K562 (cell line): ENCODE results near the gene MIDN. TPM values are rescaled to one million over a fixed set of nuclear protein-coding genes. Genes with fewer than 3 reads are reported as not detected.
A peak's percentile ranks its signal among the peaks of the same experiment; 100 is the strongest.

Experiments
- BDP1 ChIP-seq: IDR thresholded peaks from 3 replicates; pipeline ENCODE4 v1.6.1; 2011; ENCODE audit not compliant: insufficient read length, insufficient read depth
- CC2D1A ChIP-seq: fragments of 450-650 bp; IDR thresholded peaks from 2 replicates; pipeline ENCODE4 v1.6.1; 2017; ENCODE audit warnings: mild to moderate bottlenecking
- CHD4 ChIP-seq: fragments of 200-600 bp; sonication (generic); IDR thresholded peaks from 3 replicates; pipeline ENCODE4 v1.6.1; 2012; ENCODE audit warnings: low read depth, mild to moderate bottlenecking, mixed read lengths, low read length, inconsistent platforms; ENCODE audit not compliant: insufficient read depth, insufficient replicate concordance, poor library complexity, severe bottlenecking
- CTCF ChIP-seq, 3 experiments: IDR thresholded peaks in 2 of 3; conservative IDR thresholded peaks in 1 of 3; 2 replicates each; pipeline ENCODE4 v1.5.1; 2011 to 2012; ENCODE audit warnings: low read length in 3 of 3, mild to moderate bottlenecking in 3 of 3, control low read depth in 2 of 3, improper control_type of control experiment in 1 of 3, inconsistent platforms in 1 of 3, low read depth in 1 of 3, mixed read lengths in 1 of 3, moderate library complexity in 1 of 3; ENCODE audit not compliant: insufficient read depth in 2 of 3
- CTCFL ChIP-seq: IDR thresholded peaks from 2 replicates; pipeline ENCODE4 v1.6.1; 2011; ENCODE audit warnings: borderline replicate concordance, low read depth, mild to moderate bottlenecking, moderate library complexity, low read length; ENCODE audit not compliant: insufficient read depth, poor library complexity, severe bottlenecking
- ESRRA ChIP-seq: fragments of 450-650 bp; IDR thresholded peaks from 2 replicates; pipeline ENCODE4 v1.6.1; 2014; ENCODE audit warnings: low read depth, mild to moderate bottlenecking, moderate library complexity, borderline replicate concordance
- HLTF ChIP-seq: fragments of 450-650 bp; IDR thresholded peaks from 2 replicates; pipeline ENCODE4 v1.6.1; 2016
- HMGN3 ChIP-seq: IDR thresholded peaks from 2 replicates; pipeline ENCODE4 v1.6.1; 2011; ENCODE audit warnings: borderline replicate concordance, low read depth, mild to moderate bottlenecking, mixed read lengths, low read length; ENCODE audit not compliant: insufficient read length; ENCODE audit errors: extremely low read depth
- HOMEZ ChIP-seq: fragments of 250-450 bp; sonication (Bioruptor Pico); IDR thresholded peaks from 2 replicates; pipeline ENCODE4 v1.4.0; 2020; ENCODE audit warnings: mild to moderate bottlenecking, moderate library complexity
- KAT2B ChIP-seq: IDR thresholded peaks from one replicate; pipeline ENCODE4 v1.6.1; 2012; ENCODE audit warnings: low read depth, mild to moderate bottlenecking, control low read depth, inconsistent platforms, low read length, moderate library complexity
- KAT8 ChIP-seq: fragments of 450-650 bp; IDR thresholded peaks from 2 replicates; pipeline ENCODE4 v1.6.1; 2016; ENCODE audit warnings: low read depth, mild to moderate bottlenecking
- KDM4B ChIP-seq, 2 experiments: fragments of 450-650 bp in 1 of 2; sonication (generic) in 1 of 2; IDR thresholded peaks; 2 replicates each; pipeline ENCODE4 v1.6.1; 2016 to 2017; ENCODE audit warnings: borderline replicate concordance in 2 of 2, antibody characterized with exemption in 1 of 2, low read depth in 1 of 2, mild to moderate bottlenecking in 1 of 2
- KLF16 ChIP-seq: IDR thresholded peaks from 2 replicates; pipeline ENCODE4 v1.6.1; 2016; ENCODE audit warnings: antibody characterized with exemption
- MAX ChIP-seq: sonication (generic); formaldehyde crosslinking; IDR thresholded peaks from 2 replicates; pipeline ENCODE4 v1.9.0; 2022; ENCODE audit warnings: mild to moderate bottlenecking, missing genetic modification reagents
- MYNN ChIP-seq, 2 experiments: sonication (generic); formaldehyde crosslinking in 1 of 2; IDR thresholded peaks; 2 replicates each; pipeline versions ENCODE4 v1.5.0 to v1.6.1; 2016 to 2020; ENCODE audit warnings: antibody characterized with exemption in 1 of 2, missing genetic modification reagents in 1 of 2
- NKRF ChIP-seq: fragments of 450-650 bp; IDR thresholded peaks from 2 replicates; pipeline ENCODE4 v1.6.1; 2016; ENCODE audit warnings: borderline replicate concordance
- ZNF165 ChIP-seq: fragments of 250-450 bp; sonication (Bioruptor Pico); IDR thresholded peaks from 2 replicates; pipeline ENCODE4 v1.4.0; 2020; ENCODE audit warnings: borderline replicate concordance
- ZNF431 ChIP-seq: sonication (generic); formaldehyde crosslinking; IDR thresholded peaks from 2 replicates; pipeline ENCODE4 v1.8.0; 2022; ENCODE audit warnings: mild to moderate bottlenecking, missing genetic modification reagents
- ZNF583 ChIP-seq: fragments of 250-450 bp; sonication (Bioruptor Pico); IDR thresholded peaks from 2 replicates; pipeline ENCODE4 v1.4.0; 2020
- polyA plus RNA-seq, 8 experiments: library from polyadenylated mRNA; depleted of rRNA in 4 of 8; stranded (reverse) in 5 of 8; unstranded in 3 of 8; fragments of >200 nt; fragmentation: Nextera tagmentation in 2 of 8; fragmentation: Illumina TruSeq in 1 of 8; extraction: Ambion mirVana in 2 of 8; extraction: Trizol in 1 of 8; gene quantifications; 2 replicates each; pipeline versions ENCODE4 v1.2.1 to v1.2.3, GENCODE V29; 2011 to 2014; ENCODE audit warnings: inconsistent platforms in 1 of 8, missing spikeins in 1 of 8
- total RNA-seq, 7 experiments: library from RNA; depleted of rRNA in 6 of 7; stranded (reverse); fragments of >200 nt in 6 of 7; fragmentation: Illumina TruSeq in 2 of 7; extraction: Trizol in 2 of 7; gene quantifications; 2 replicates each; pipeline versions ENCODE4 v1.2.1 to v1.2.3, GENCODE V29; 2011 to 2021; ENCODE audit warnings: low replicate concordance in 1 of 7

The MIDN gene
- total and polyA plus RNA-seq, 9 of the 15 experiments (the other 6 are each of a cell fraction or from before 2014, with no cell fraction given): 0.17 to 120 (median 10.1) TPM

- TF ChIP-seq CTCFL (no peak), CHD4 (peak; percentile 88), ZNF583 (CRISPR knock-in tag) (no peak), MYNN (IDR thresholded peaks at IDR 0.05) (peak; percentile 51; the same call in 1 of the 2 replicates), MYNN (CRISPR knock-in tag; IDR thresholded peaks at IDR 0.05) (no peak), HMGN3 (peak; percentile 32), NKRF (0 out of 2 replicates have a peak, but pooled peaks have one; percentile 56), BDP1 (no peak), CC2D1A (peak; percentile 58; the same call in 1 of the 2 replicates), CTCF (IDR thresholded peaks at IDR 0.05 in 2 of 3, conservative IDR thresholded peaks at IDR 0.05 in 1 of 3; ENCODE audit: insufficient read depth in 2 of 3, low read depth in 1 of 3, low read length in 3 of 3) (peak; percentile 93 to 98 (median 94)), HLTF (no peak; the same call in 1 of the 2 replicates), ZNF431 (CRISPR knock-in tag) (no peak), ZNF165 (CRISPR knock-in tag) (no peak), KLF16 (peak; percentile 49; the same call in 1 of the 2 replicates), KAT8 (no peak), ESRRA (0 out of 2 replicates have a peak, but pooled peaks have one; percentile 22), HOMEZ (CRISPR knock-in tag) (0 out of 2 replicates have a peak, but pooled peaks have one; percentile 27), MAX (CRISPR knock-in tag) (peak; percentile 74), KAT2B (no peak), KDM4B (IDR thresholded peaks at IDR 0.05; ENCODE audit: borderline replicate concordance in 2 of 2, low read depth in 1 of 2) (no peak)
Observed at GRCh38 chr19:1279782-1280341, 31.5 kb downstream of the MIDN start (continued).
